ENCODE measurements around the gene KCNIP1. TPM values are rescaled to one million over a fixed set of nuclear protein-coding genes. Genes with fewer than 3 reads are reported as not detected.

Gene KCNIP1
- total RNA-seq, 4 donors from 2014 or later = not detected

DNA sequence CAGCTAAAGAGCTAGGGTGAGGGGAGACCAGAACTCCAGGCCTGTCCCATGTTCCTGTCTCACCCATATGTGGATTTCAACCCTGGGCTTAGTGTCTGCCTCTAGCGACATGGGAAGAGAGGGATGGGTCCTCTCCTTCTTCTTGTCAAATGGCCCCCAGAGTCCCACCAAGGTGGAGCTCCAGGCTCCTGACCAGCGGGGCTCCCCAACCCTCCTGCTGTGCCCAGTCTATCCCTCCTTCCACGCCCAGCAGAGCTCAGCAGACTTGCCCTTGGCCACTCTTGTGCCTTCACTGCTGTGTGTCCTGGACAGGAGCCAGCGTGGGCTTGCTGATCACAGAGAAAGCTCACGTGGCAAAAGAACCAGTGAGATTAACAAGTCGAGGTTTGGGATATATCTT lies 156.7 kb downstream of the KCNIP1 start:
- Histone ChIP-seq H3K9me3 (no peaks in the 10 kb centered on the region), H3K4me3 (no peak overlapping the region), H3K4me1 (no peaks in the 10 kb centered on the region), H3K27me3 (peaks cover 0 to 15% (median 0%) of the 10 kb centered on the region in 4 donors), H3K36me3 (no peaks in the 10 kb centered on the region), H3K27ac (no peak overlapping the region)
- TF ChIP-seq, protein P1, sequence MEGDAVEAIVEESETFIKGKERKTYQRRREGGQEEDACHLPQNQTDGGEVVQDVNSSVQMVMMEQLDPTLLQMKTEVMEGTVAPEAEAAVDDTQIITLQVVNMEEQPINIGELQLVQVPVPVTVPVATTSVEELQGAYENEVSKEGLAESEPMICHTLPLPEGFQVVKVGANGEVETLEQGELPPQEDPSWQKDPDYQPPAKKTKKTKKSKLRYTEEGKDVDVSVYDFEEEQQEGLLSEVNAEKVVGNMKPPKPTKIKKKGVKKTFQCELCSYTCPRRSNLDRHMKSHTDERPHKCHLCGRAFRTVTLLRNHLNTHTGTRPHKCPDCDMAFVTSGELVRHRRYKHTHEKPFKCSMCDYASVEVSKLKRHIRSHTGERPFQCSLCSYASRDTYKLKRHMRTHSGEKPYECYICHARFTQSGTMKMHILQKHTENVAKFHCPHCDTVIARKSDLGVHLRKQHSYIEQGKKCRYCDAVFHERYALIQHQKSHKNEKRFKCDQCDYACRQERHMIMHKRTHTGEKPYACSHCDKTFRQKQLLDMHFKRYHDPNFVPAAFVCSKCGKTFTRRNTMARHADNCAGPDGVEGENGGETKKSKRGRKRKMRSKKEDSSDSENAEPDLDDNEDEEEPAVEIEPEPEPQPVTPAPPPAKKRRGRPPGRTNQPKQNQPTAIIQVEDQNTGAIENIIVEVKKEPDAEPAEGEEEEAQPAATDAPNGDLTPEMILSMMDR (IDR thresholded peaks at IDR 0.05) = no peak
- 35 to 72% methylated on average over 3 of the region's 6 CpGs for WGBS, 2 donors
- intact Hi-C loops (cut with DNase I) = no loop called here
- DNase-seq = no peak

DNA sequence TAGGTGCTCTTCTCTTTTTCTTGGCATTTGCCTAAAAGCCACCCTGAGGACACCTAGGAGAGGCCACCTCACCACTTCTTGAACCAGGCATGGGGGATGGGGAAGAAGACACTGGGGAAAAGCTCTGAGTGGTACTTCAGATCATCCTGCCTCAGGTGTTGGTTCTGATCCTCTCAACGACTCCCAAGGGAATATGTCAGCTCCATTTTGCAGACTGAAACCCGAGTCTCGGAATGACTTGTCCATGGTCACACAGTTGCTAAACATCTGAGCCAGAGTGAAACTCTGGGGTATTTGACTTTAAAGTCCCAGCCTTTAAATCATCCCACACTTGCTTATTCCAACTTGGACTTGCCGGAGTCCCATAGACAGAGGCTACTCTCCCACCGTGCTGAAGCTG lies 159.1 kb downstream of the KCNIP1 start:
- H3K4me3 ChIP-seq = no peak overlapping the region
- 51 to 79% methylated on average over 4 to 5 of the region's 5 CpGs for WGBS, 2 donors
- no peak for TF ChIP-seq POLR2A (IDR thresholded peaks at IDR 0.05)
- TF ChIP-seq, protein P1 (IDR thresholded peaks at IDR 0.05) = no peak
- peaks cover 0 to 15% (median 0%) of the 10 kb centered on the region in 4 donors for H3K27me3 ChIP-seq
- H3K9me3 ChIP-seq = no peaks in the 10 kb centered on the region
- DNase-seq = no peak
- intact Hi-C loops (cut with DNase I) = no loop called here
- no peaks in the 10 kb centered on the region for H3K36me3 ChIP-seq
- H3K4me1 ChIP-seq = no peaks in the 10 kb centered on the region
- H3K27ac ChIP-seq = no peak overlapping the region

DNA sequence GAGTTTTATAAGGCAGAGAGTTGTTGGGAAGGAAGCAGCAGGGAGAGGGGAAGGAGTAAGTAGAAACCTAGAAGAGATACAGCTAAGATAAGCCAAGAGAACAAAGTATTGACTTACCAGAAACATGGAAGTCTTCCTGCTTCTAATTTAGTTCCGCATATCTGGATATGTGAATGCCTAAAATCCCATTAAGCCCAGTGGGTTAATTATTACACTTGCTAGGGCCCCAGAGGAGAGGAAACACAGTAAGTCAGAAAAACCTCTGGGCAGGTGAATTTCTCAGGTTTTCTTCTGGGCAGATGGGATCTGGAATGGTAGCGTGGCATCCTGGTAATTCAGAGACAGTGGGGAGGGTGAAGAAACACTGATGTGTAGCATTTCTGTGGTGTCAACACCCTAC lies 175.0 kb downstream of the KCNIP1 start:
- no peak for DNase-seq
- peaks cover 0 to 84% (median 0%) of the 10 kb centered on the region in 4 donors for H3K27me3 ChIP-seq
- intact Hi-C loops (cut with DNase I) = no loop called here
- H3K9me3 ChIP-seq = no peaks in the 10 kb centered on the region
- no peak overlapping the region for H3K27ac ChIP-seq
- H3K4me1 ChIP-seq = peaks cover 0 to 5% (median 4%) of the 10 kb centered on the region in 3 donors
- TF ChIP-seq POLR2A (IDR thresholded peaks at IDR 0.05) = no peak
- TF ChIP-seq, protein P1 (IDR thresholded peaks at IDR 0.05) = no peak
- no peaks in the 10 kb centered on the region for H3K36me3 ChIP-seq
- WGBS, 2 donors = 77 to 100% methylated on average over 1 to 2 of the region's 2 CpGs
- H3K4me3 ChIP-seq = no peak overlapping the region

DNA sequence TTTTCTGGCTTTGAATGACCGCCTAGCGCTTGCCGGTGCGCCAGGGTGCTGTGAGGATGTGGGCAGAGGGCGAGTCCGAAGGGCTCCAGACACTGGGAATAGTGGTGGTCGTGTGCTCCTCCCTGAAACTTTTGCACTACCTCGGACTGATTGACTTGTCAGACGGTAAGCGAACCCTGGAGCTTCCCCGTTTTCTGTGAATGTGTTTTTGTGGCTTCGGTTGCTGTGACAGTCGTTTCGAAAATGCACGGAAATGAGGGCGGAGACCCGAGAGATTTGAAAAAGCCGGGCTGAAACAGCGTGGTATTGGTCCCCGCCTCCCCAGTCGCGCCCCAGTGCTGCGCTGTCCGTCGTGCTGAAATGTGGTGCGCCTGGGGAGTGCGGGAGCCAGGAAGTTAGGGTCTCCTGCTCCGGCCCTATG lies 177.2 kb downstream of the KCNIP1 start:
- H3K4me1 ChIP-seq = peaks cover 0 to 5% (median 4%) of the 10 kb centered on the region in 3 donors
- WGBS, 2 donors = 4 to 16% methylated on average over 11 to 27 of the region's 28 CpGs
- H3K27ac ChIP-seq = no peak overlapping the region
- intact Hi-C loops (cut with DNase I) = no loop called here
- TF ChIP-seq, protein P1 (IDR thresholded peaks at IDR 0.05) = no peak
- TF ChIP-seq POLR2A (IDR thresholded peaks at IDR 0.05) = no peak
- DNase-seq = no peak
- no peaks in the 10 kb centered on the region for H3K36me3 ChIP-seq
- H3K9me3 ChIP-seq = no peaks in the 10 kb centered on the region
- no peak overlapping the region for H3K4me3 ChIP-seq
- H3K27me3 ChIP-seq = peaks cover 0 to 72% (median 0%) of the 10 kb centered on the region in 4 donors

DNA sequence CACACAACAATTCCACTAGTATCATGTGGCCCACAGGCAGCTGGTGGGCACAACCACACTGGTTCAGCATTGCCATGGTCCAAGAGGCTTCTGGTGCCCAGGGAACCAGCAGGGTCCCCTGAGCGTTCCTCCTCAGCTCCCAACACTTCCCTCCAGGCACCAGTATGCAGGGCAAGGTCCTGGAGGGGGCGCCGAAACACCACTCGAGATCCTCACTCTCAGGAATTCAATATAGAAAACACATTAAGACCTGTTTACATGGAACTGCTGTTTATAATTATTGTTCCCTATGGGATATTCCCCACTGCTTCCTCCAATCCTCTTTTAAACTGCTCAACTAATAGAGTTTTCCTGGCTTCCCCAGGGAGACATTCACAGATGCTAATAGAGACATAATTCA lies 187.8 kb downstream of the KCNIP1 start:
- Histone ChIP-seq H3K4me1 (no peaks in the 10 kb centered on the region), H3K4me3 (no peak overlapping the region), H3K9me3 (no peaks in the 10 kb centered on the region), H3K27ac (no peak overlapping the region), H3K27me3 (peaks cover 0 to 70% (median 0%) of the 10 kb centered on the region in 4 donors), H3K36me3 (no peaks in the 10 kb centered on the region)
- TF ChIP-seq, protein P1 (IDR thresholded peaks at IDR 0.05) = no peak
- TF ChIP-seq POLR2A (IDR thresholded peaks at IDR 0.05) = no peak
- intact Hi-C loops (cut with DNase I) = no loop called here
- DNase-seq = no peak
- WGBS, 2 donors = 19 to 26% methylated on average over 4 of the region's 4 CpGs

Measured in esophagus squamous epithelium (tissue), 5 donors.